Suprapubic skin (tissue), 4 donors: ENCODE data around the gene ZAR1.

Experiments
- CTCF ChIP-seq, 2 donors: fragments of 200-600 bp in 1 of 2; fragments of 450-650 bp in 1 of 2; sonication (generic) in 1 of 2; IDR thresholded peaks; one replicate each; pipeline ENCODE4 v1.5.1; 2016 to 2019; ENCODE audit warnings: antibody characterized with exemption in 2 of 2, mild to moderate bottlenecking in 1 of 2, moderate library complexity in 1 of 2
- EP300 ChIP-seq: sonication (generic); formaldehyde crosslinking; IDR thresholded peaks from one replicate; pipeline ENCODE4 v1.6.1; 2017; ENCODE audit warnings: antibody characterized with exemption
- POLR2AphosphoS5 ChIP-seq, 3 donors: sonication (generic); formaldehyde crosslinking; IDR thresholded peaks; one replicate each; pipeline ENCODE4 v1.6.1; 2017; ENCODE audit warnings: antibody characterized with exemption in 3 of 3

- TF ChIP-seq EP300: no peak
- TF ChIP-seq CTCF (IDR thresholded peaks at IDR 0.05): no peak
- TF ChIP-seq POLR2AphosphoS5 (IDR thresholded peaks at IDR 0.05): no peak
Observed at GRCh38 chr4:48478273-48478672, 11.8 kb upstream of the ZAR1 start.
